Tibial nerve (tissue), 4 donors: ENCODE measurements around the gene RASAL1.

ENCODE experiments used
- CTCF ChIP-seq, 5 experiments: fragments of 200-600 bp in 3 of 5; fragments of 450-650 bp in 2 of 5; sonication (generic) in 3 of 5; IDR thresholded peaks; one replicate each; pipeline ENCODE4 v1.5.1; 2016 to 2019; ENCODE audit warnings: antibody characterized with exemption in 5 of 5, mild to moderate bottlenecking in 3 of 5, moderate library complexity in 2 of 5
- EP300 ChIP-seq, 2 donors: sonication (generic); formaldehyde crosslinking; IDR thresholded peaks; one replicate each; pipeline ENCODE4 v1.6.1; 2017; ENCODE audit warnings: antibody characterized with exemption in 2 of 2, mild to moderate bottlenecking in 1 of 2
- POLR2A ChIP-seq, 2 donors: fragments of 450-650 bp; IDR thresholded peaks; one replicate each; pipeline ENCODE4 v1.6.1; 2017; ENCODE audit warnings: antibody characterized with exemption in 2 of 2, mild to moderate bottlenecking in 2 of 2, moderate library complexity in 2 of 2

GRCh38 chr12:113127791-113128199, 7.8 kb downstream of the RASAL1 start:
- TF ChIP-seq CTCF (IDR thresholded peaks at IDR 0.05) (no peak), POLR2A (IDR thresholded peaks at IDR 0.05) (no peak), EP300 (IDR thresholded peaks at IDR 0.05) (no peak)
